ENCODE data around the gene GP9. TPM values are rescaled to one million over a fixed set of nuclear protein-coding genes. Genes with fewer than 3 reads are reported as not detected.
"Not testable (repeated sequence)": the region's sequence is repeated elsewhere in the genome, so short reads cannot be mapped to it uniquely, and the experiment has no call there.

GP9 gene
- total RNA-seq, 3 donors from 2014 or later (not counting 1 experiment from before 2014, with no cell fraction given) = 0.86 to 8.6 (median 3.8) TPM

DNA sequence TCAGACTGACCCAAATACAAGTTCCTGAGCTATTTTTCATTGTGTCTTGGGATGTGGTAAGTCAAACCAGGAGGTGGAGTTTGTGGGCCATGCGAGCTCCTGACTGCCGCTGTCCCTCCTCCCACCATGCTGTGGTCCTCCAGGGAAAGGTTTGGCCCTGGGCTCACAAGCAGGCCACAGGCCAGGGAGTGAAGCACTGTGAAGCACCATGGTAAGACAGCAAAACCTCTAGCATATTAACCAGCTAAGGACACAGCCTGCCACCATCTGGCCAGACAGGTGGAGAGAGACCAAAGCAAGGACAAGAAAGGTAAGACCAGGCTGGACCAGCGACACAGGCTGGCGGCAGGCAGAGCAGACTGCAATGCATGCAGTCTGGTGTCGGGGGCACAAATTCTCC is 45.7 kb downstream of the GP9 start:
- Histone ChIP-seq H3K36me3 (ENCODE audit: control insufficient read depth, insufficient read depth, low read length) (peaks cover 30% of the 10 kb centered on the region), H3K4me3 (ENCODE audit: low read length) (no peak overlapping the region), H3K27ac (ENCODE audit: low read length) (no peak overlapping the region), H3K9me3 (ENCODE audit: control insufficient read depth, insufficient read depth, low read length) (no peaks in the 10 kb centered on the region), H3K27me3 (ENCODE audit: control insufficient read depth, insufficient read depth, low read length) (no peaks in the 10 kb centered on the region), H3K4me1 (ENCODE audit: control insufficient read depth, insufficient read depth, low read length) (peaks cover 35% of the 10 kb centered on the region)
- H3K27me3 Mint-ChIP-seq (ENCODE audit: low read depth in 2 of 2) = no peaks in the 10 kb centered on the region
- no peaks in the 10 kb centered on the region for H3K9me3 Mint-ChIP-seq
- no peak overlapping the region for H3K27ac Mint-ChIP-seq
- intact Hi-C loops (cut with micrococcal nuclease) = no loop called here
- no peak for TF ChIP-seq CTCF (IDR thresholded peaks at IDR 0.05)
- H3K4me1 Mint-ChIP-seq = peaks cover 44 to 55% of the 10 kb centered on the region in 2 donors
- no peaks in the 10 kb centered on the region for H3K36me3 Mint-ChIP-seq
- WGBS (ENCODE audit: insufficient coverage) = 72% methylated on average over 5 of the region's 5 CpGs
- DNase-seq = no peak
- ATAC-seq = no peak
- no peak overlapping the region for H3K4me3 Mint-ChIP-seq

DNA sequence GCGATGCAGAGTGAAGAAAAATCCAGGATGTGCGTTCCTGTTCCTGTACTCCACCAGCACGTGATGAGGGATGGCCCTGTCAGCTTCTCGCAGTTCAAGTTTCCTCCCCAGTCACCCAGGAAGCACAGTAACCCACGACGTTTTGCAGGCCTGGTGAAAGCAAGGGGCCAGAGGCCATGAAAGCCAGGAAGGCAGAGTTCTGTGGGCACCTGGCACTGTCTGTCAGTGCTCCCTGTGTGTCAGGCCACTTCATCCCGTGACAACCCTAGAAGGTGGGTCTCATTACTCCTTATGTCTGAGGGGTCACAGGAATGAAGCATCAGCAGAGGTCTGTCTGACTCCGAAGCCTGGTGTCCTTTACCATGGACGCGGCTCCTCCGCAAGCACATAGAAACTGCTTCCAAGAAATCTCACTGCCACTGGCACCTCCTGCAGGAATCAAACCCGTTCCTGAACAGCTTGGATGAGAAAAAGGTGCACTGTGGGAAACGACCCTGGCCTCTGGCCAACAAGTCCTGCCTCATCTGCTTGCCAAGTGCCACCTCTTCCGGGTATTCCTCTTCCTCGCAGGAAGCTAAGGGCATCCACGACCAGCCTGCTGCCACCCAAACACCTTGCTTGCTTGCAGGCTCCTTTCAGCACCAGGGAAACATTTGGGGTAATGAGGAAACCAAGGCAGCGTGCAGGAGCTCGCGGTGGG is 46.4 kb downstream of the GP9 start:
- ATAC-seq (no peak), DNase-seq (no peak)
- Histone ChIP-seq H3K9me3 (ENCODE audit: control insufficient read depth, insufficient read depth, low read length) (no peaks in the 10 kb centered on the region), H3K4me3 (ENCODE audit: low read length) (no peak overlapping the region), H3K4me1 (ENCODE audit: control insufficient read depth, insufficient read depth, low read length) (peaks cover 35% of the 10 kb centered on the region), H3K27me3 (ENCODE audit: control insufficient read depth, insufficient read depth, low read length) (no peaks in the 10 kb centered on the region), H3K36me3 (ENCODE audit: control insufficient read depth, insufficient read depth, low read length) (peaks cover 28% of the 10 kb centered on the region), H3K27ac (ENCODE audit: low read length) (no peak overlapping the region)
- TF ChIP-seq CTCF (IDR thresholded peaks at IDR 0.05) = no peak
- intact Hi-C loops (cut with micrococcal nuclease) = no loop called here
- Mint-ChIP-seq H3K4me3 (no peak overlapping the region), H3K9me3 (no peaks in the 10 kb centered on the region), H3K4me1 (peaks cover 37 to 48% of the 10 kb centered on the region in 2 donors), H3K36me3 (no peaks in the 10 kb centered on the region), H3K27ac (peak overlapping the region; percentile 64 to 83), H3K27me3 (ENCODE audit: low read depth in 2 of 2) (no peaks in the 10 kb centered on the region)
- 84% methylated on average over 19 of the region's 19 CpGs for WGBS (ENCODE audit: insufficient coverage)

- Mint-ChIP-seq H3K4me1 (peaks cover 37 to 46% of the 10 kb centered on the region in 2 donors), H3K27me3 (ENCODE audit: low read depth in 2 of 2) (no peaks in the 10 kb centered on the region), H3K36me3 (no peaks in the 10 kb centered on the region), H3K9me3 (no peaks in the 10 kb centered on the region), H3K4me3 (no peak overlapping the region), H3K27ac (peak overlapping the region; percentile 64 to 83)
- DNase-seq (no peak), ATAC-seq (no peak)
- peaks cover 33% of the 10 kb centered on the region for H3K36me3 ChIP-seq (ENCODE audit: control insufficient read depth, insufficient read depth, low read length)
- H3K4me1 ChIP-seq (ENCODE audit: control insufficient read depth, insufficient read depth, low read length) = peaks cover 32% of the 10 kb centered on the region
- WGBS (ENCODE audit: insufficient coverage) = 91% methylated on average over 8 of the region's 8 CpGs
- H3K27me3 ChIP-seq (ENCODE audit: control insufficient read depth, insufficient read depth, low read length) = no peaks in the 10 kb centered on the region
- TF ChIP-seq CTCF (IDR thresholded peaks at IDR 0.05) = no peak
- no peaks in the 10 kb centered on the region for H3K9me3 ChIP-seq (ENCODE audit: control insufficient read depth, insufficient read depth, low read length)
- no peak overlapping the region for H3K4me3 ChIP-seq (ENCODE audit: low read length)
- intact Hi-C loops (cut with micrococcal nuclease) = no loop called here
- H3K27ac ChIP-seq (ENCODE audit: low read length) = no peak overlapping the region
These were observed 47.2 kb downstream of the GP9 start for GRCh38 chr3:129107793-129108192.

GRCh38 chr3:129111076-129111780 is 50.6 kb downstream of the GP9 start:
- H3K4me3 ChIP-seq (ENCODE audit: low read length); intact Hi-C loops (cut with micrococcal nuclease); H3K27ac ChIP-seq (ENCODE audit: low read length); H3K27me3 ChIP-seq (ENCODE audit: control insufficient read depth, insufficient read depth, low read length); H3K36me3 Mint-ChIP-seq; DNase-seq; H3K4me3 Mint-ChIP-seq; H3K27me3 Mint-ChIP-seq (ENCODE audit: low read depth in 2 of 2); H3K9me3 ChIP-seq (ENCODE audit: control insufficient read depth, insufficient read depth, low read length); H3K9me3 Mint-ChIP-seq; ATAC-seq: not testable (repeated sequence)
- H3K4me1 ChIP-seq (ENCODE audit: control insufficient read depth, insufficient read depth, low read length) = peaks cover 34% of the 10 kb centered on the region
- 98% methylated on average over 8 of the region's 10 CpGs for WGBS (ENCODE audit: insufficient coverage)
- Mint-ChIP-seq H3K4me1 (peaks cover 25 to 39% of the 10 kb centered on the region in 2 donors), H3K27ac (peak overlapping the region; percentile 15 to 18)
- peaks cover 38% of the 10 kb centered on the region for H3K36me3 ChIP-seq (ENCODE audit: control insufficient read depth, insufficient read depth, low read length)

Other genes starting within 250 kb of the GP9 start
- 10 to 100 TPM; 43.4 to 71.3 (median 54.2) TPM for gene ACAD9, start 181.2 kb upstream of the GP9 start, total RNA-seq
- gene CFAP92, start 66.7 kb upstream of the GP9 start, total RNA-seq = under 1 TPM; 0.26 to 0.43 (median 0.41) TPM
- under 1 TPM in 2 of 3 donors, not detected in 1; 0.28 to 0.70 TPM for gene EFCC1, start 59.5 kb upstream of the GP9 start, total RNA-seq
- gene RAB43, start 61.0 kb downstream of the GP9 start, total RNA-seq = 10 to 100 TPM; 36.5 to 47.2 (median 38.3) TPM
- 10 to 100 TPM; 51.9 to 58.2 (median 56.1) TPM for gene ISY1, start 100.3 kb downstream of the GP9 start, total RNA-seq
- gene CNBP, start 123.1 kb downstream of the GP9 start, total RNA-seq = 100 to 1,000 TPM; 202 to 223 (median 211) TPM
- gene COPG1, start 188.8 kb downstream of the GP9 start, total RNA-seq = 100 to 1,000 TPM; 127 to 141 (median 135) TPM
- gene HMCES, start 218.1 kb downstream of the GP9 start, total RNA-seq = 10 to 100 TPM; 37.3 to 42.8 (median 40.9) TPM